Testis (tissue), 2 donors: ENCODE data around the gene TEX13A.

ENCODE experiments used
- CTCF ChIP-seq, 3 experiments: fragments of 450-650 bp in 2 of 3; fragments of 200-600 bp in 1 of 3; sonication (generic) in 1 of 3; IDR thresholded peaks; one replicate each; pipeline ENCODE4 v1.5.1; 2016 to 2019; ENCODE audit warnings: antibody characterized with exemption in 3 of 3, mild to moderate bottlenecking in 2 of 3, moderate library complexity in 1 of 3
- POLR2A ChIP-seq: fragments of 450-650 bp; IDR thresholded peaks from one replicate; pipeline ENCODE4 v1.6.1; 2017; ENCODE audit warnings: antibody characterized with exemption, mild to moderate bottlenecking, moderate library complexity

GRCh38 chrX:105267167-105267566, 46.7 kb upstream of the TEX13A start:
- no peak for TF ChIP-seq CTCF (IDR thresholded peaks at IDR 0.05)
- no peak for TF ChIP-seq POLR2A
